ENCODE measurements around the gene NCOA7.

Gene NCOA7

DNA sequence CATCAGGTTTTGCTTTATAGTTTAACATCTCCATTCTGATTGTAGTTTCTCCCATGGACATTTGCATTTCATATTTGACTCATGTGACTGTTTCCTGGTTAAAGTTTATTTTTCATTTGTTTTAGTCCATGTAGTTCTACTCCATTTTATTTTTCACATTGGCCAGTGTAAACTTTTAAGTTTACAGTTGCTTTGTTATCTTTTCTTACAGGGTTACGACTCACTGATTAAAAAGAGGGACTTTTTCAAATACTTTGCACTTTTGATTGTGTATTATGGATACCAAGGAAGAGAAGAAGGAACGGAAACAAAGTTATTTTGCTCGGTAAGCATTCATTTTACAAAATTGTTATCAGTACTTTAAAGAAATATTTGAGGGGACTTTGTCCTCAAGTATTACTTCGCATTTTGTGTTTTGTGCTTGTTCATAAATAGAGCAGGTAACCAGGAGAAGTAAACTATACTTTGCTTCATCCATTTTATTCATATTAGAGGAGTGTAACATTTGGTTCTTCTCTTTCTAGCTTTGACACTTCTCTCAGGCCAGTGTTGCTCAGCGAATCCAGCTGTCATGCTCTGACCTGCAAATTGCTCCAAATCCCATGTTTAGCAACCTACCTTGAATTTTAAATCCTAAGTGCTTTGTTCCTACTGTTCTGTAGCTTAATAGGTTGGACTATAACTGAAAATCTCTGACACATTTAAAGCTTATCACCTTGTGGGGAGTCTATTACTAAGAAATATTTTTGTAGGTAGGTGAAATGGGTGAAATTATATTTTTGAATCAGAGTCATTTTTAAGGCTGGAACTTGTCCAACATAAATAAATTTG is 24.5 kb downstream of the NCOA7 start:
- no peak for DNase-seq

DNA sequence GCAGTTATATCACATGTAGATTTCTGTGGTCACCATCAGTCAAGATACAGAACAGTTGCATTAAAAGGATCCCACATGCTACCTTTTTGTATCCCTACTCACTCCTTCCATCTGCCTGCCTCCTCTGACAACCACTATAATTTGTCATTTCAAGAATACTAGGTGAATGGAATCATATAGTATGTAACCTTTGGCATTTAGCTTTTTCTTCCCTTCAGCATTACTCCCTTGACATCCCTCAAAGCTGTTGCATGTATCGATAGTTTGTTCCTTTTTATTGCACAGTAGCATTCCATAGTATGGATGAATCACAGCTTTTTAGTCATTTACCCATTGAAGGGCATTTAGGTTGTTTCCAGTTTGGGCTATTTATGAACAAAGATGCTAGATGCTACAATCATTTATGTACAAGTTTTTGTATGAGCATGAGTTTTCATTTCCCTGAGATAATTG is 26.1 kb downstream of the NCOA7 start:
- no peak for DNase-seq

DNA sequence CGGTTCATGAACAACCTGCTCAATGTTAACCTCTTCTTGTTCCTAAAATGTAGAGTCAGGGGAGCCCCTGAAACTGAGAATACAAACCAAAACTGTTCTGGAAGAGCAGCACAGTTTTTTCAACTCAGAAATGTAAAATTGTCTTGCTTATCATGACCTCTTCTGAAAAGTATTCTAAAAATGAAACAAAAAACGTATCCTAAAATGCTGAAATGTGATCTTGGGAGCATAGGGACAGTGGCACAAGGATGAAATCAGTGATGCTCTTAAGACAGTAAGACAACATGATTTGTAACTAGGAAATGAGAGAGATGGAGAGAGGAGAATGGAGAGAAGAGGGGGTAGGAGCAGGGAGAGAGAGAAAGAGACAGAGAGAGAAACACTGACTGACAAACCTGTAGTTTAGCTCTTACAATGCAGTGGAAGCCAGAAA is 27.5 kb downstream of the NCOA7 start:
- no peak for DNase-seq

DNA sequence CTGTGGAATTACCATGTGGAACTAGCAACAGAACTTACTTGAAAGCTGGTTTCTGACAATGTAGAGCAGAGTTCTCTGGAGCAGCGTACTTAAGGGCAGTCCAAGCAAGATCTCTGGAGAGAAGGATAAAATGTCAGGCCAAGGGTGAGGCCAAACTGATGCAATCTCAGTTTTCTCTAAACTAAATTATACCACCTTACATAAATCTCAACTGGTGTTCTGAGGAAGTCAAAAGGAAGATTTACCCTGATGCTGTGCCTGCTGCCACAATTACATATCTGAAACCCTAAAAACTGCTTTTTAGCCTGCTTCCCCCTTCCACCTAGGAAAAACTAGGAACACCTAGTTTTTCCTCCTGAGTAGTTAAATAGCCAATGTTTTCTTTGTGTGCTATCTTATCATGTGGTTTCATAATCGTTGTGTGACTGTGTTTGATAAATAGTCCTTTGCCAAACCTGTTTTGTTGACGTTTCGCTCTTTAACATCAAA is 28.1 kb downstream of the NCOA7 start:
- DNase-seq: no peak

DNA sequence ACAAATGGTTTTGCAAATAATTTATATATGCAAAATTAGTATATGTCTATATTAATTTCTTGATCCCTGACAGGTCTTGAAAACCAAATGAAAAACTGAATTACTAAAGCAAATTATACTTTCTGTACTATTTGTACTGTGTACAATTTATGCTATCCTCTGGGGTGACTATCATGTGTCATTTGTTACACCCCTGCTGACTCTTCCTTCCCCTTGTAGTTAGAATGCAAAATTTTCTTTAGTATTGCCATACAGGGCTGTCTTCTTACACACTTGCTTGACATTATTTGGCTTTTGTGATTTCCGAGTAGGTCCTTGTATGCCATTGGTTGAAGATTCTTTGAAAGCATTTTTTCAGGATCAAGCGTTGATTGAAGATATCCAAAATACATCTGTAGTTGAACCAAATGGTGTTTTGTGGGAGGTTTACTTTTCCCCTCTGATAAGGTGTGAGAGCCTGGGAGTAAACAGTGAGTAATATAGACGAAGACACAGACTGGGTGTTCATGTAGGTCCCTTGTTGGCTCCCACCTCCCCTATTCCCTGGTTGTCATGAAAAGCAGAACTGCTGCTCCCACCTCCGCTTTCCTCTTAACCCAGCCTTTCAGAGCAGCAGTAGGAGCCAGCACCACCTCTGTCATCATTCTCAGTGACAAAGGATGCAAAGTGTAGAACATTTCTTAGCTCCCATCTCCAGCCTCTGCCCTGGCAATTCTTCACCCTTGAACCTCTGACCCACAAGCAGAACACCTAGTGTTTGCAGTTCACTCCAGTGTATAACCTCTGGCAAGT is 29.0 kb downstream of the NCOA7 start:
- no peak for DNase-seq

DNA sequence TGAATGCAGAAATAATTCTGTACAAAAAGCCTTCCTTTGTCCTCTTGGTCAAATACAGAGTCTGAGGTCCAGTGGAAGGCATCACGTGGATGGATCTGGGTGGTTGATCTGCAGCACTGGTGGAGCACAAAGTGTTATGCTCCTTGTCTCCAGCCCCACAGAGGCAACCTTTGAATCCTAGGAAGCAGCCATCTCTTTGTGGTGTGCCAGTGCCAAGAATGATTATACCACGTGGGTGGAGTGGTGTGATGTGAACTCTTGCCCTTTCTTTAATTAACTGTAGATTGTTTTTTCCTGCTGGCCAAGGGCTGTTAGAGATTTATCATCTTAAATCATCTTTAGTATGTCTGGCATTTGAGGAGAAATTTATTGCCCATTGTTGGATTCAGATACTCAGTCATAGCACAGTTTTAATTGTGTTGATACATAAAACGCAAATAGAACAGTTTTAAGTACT is 31.1 kb downstream of the NCOA7 start:
- DNase-seq: no peak

DNA sequence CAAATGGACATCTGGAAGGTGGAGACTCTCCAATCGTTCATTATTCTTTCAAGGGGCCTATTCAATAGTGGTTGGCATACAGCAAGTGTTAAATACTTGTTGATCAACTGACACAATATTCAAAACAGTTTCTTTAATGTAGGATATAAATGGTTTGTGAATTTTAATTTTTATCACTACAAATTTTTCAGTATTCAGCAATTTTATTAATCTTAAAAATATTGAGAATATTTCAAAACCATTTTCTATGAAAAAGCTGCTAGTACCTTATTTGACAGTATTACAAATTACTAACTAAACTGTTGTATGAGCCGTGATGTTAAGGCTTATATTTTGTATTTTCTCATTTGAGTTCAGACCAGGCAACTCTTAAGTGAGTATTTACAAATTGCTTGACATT is 32.4 kb downstream of the NCOA7 start:
- no peak for DNase-seq

DNA sequence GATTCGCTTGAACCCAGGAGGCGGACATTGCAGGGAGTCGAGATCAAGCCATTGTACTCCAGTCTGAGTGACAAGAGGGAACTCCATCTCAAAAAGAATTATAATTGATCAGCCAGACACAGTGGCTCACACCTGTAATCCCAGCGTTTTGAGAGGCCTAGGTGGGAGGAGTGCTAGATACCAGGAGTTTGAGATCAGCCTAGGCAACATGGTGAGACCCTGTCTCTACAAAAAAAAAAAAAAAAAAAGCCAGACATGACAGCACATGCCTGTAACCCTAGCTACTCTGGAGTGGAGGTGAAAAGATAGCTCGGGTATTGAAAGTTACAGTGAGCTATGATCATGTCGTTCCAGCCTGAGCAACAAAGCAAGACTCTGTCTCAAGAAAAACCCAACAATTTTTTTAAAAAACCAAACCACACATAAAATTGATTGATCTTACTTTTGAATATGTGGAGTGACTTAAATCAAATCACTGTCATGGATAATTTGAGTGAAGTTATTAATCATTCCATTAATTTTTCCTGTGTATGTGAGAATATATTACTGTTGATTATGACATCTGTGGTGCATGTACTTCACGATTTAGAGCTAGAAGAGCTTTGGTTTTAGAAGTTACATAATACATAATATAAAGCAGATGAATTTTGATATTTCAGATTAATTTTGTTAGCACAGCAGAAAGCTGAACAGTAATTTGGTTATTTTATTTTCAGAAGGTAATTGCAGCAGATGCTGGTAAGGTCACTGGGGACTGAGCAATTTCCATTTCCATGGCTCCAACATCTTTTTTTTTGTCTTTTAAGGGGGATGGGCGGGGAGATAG is 34.4 kb downstream of the NCOA7 start:
- no peak for DNase-seq

DNA sequence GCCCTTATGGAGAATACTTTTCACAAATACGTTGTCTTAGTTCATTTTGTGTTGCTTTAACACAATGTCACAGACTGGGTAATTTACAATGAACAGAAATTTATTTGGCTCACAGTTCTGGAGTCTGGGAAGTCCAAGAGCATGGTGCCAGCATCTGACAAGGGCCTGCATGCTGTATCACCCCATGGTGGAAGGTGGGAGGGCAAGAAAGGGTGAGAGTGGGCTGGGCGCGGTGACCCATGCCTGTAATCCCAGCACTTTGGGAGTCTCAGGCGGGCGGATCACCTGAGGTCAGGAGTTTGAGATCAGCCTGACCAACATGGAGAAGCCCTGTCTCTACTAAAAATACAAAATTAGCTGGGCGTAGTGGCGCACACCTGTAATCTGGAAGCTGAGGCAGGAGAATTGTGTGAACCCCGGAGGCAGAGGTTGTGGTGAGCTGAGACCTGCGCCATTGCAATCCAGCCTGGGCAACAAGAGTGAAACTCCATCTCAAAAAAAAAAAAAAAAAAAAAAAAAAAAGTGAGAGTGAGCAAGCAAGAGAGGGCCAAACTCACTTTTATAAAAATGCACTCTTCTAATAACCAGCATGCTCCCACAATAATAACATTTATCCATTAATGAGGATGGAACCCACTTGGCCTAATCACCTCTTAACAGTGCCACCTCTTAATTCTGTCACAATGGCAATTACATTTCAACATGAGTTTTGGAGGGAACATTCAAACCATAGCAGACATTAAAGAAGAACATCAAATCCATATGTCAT is 36.1 kb downstream of the NCOA7 start:
- DNase-seq: no peak

DNA sequence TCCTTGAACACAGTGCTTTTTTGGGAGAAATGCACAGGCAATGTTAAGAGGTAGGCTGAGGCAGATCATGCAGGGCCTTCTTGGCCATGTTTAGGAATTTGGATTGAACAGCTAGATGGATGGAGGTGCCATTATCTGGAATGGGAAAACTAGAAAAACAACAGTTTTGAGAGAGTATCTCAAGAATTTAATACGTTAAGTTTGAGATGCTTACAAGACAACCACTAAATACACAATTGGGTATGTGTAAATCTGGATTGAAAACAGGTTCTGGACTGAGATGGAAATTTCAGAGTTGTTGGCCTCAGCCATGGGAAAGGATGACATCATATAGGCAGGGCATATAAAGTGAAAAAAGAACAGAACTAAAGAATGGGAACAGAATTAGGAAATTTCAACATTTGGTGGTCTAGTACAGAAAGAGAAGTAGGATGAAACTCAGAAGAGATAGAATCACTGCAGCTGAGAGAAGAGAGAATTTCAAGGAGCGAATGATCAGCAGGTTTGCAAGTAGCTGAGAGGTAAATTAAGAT is 37.1 kb downstream of the NCOA7 start:
- DNase-seq: no peak

DNA sequence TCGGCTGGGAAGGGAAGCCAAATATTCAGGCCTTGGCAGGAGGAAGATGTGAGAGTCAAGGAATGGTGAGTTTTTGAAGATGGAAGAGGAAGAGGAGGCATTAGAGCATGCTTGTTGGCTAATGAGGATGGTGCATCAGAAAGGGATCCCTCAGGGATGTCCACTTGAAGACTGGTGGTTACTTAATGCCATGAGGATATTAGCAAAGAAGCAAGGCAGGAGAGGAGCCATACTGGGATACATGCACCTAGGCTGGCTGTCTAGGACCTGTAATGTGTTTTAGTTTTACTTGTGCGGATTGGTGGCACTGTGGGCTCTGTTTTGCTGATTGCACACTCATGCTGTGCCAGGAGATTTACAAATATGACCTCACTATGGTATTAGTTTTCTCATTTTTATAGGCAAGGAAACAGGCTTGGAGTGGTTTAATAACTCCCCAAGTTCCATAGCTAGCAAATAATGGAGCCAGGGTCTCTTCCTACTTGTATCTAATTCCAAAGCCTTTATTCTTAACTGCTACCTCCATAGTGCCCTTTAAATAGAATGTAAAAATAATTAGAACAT is 37.8 kb downstream of the NCOA7 start:
- DNase-seq: no peak

DNA sequence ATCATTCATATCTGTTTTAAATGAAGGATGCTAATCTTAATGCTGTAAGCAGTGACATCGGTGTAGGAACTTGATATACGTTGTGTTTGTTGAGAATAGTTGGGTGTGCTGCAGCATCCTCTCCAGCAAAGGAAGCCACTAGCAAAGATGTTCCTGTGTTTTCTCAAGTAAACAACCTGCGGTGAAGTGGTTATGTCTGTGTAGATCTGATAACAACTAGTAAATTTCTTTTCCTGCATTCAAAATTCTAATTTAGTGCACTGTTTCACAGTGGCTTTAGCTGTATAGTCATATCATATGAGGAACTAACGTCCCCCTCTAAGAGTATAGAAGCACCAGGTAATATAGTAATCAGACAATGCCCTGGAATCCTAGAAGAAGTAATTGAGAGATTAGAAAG is 38.7 kb downstream of the NCOA7 start:
- DNase-seq: no peak

DNA sequence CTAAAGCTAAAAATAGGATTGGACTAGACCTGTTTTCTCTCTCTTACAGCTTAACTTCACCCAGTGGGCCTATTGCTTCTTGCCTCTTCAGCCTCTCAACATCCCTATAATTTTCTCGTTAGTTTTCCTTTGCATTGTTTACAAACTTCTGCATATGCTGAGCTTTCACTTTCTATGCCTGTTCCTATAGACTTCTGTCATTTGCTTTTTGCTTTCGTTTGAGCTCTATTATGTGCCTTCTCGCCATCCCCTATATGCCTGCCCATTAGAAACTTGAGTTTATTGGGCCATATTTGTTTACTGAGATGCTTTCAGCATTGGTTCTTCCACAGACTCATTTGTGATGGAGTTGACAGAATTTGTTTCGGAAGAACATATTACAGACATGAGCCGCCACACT is 40.9 kb downstream of the NCOA7 start:
- DNase-seq: no peak

DNA sequence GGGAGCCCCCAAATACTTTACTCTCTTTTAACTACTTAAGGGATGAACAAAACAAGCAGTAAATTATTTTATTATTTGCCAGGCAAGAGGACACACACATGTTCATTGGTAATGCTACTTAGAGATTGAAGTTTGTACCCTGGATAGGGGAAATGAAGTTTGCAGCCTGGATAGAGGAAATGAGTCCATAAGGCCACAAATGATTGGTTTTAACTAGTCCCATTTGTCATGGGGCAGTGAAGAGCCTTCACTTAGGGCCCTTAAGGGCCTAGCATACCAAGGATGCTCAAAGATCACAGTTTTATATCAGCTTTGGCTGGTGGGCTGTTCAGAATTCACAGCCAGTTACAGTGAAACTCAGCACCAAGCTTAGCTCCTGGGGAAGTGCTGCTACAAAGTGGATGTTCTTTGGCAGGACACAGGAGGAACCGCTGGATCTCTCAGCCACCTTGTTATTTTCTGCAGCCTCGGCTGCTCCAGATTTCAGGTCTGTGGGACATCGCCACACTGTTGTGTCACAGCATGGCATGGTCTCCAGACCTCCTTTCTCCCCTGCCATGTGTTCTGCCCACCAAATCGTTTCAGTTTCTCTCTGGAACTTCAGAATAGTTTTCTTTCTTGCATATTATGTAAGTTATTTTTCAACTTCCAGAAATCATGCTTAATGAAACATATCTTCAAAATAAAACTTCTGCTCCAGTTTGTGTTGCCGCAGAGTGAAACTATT is 41.8 kb downstream of the NCOA7 start:
- no peak for DNase-seq

DNA sequence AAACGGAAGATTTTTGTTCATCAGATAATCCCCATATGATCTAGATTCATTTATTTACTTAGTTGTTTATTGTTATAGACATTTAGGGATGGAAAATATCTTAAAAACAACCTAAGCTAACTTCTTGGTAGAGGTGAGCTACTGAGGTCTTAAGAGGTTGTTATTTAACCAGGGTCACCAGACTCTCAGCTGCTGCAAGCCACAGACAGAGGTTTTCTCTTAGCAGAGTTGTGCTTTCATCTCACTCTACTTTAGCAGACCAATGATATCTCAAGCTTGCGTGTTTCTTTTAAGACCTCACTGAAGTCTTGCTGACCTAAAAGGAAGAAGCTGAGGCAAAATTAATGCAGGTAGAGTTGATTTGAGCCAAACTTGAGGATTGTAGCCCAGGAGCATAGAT is 43.6 kb downstream of the NCOA7 start:
- no peak for DNase-seq

DNA sequence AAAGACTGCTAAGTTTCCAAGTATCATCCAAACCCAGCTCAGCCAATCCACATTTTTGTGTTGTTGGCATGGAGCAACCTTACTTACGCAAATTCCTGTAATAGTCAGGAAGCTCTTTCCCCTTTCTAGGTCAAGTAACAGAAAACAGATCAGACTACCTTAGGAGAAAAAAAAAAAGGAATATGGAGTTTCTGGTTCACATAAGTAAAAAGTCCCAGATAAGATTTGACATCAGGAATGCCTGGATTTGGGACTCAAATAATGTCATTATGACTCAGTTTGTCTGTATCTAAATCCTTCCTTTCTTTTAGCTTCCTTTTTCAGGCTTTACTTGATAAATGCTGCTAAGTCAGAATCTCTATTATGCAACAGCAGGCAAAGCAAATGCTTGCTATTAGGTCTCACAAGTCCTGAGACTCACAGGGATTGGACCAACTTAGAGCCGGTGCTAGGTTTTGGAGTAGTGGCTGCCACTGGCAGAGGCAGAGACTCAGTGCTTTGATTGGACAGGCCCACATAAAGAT is 44.5 kb downstream of the NCOA7 start:
- DNase-seq: no peak

DNA sequence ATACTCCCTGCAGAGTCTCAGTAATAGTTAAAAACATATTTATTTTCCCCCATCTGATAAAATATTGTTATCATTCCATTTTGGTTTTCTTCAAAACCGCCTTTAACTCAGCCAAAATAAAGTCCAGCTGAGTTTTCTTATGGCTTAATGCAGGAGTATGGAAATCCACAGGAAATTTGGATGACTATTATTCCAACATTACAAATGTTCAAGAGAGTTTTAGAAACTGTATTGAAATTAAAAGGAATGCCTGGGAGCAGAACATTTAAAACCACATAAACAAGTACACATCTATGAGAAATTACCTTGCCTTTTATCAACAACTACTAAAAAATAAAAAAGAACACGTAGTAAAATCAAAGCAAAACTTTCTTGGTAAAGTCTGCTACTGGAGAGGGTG is 45.7 kb downstream of the NCOA7 start:
- no peak for DNase-seq

DNA sequence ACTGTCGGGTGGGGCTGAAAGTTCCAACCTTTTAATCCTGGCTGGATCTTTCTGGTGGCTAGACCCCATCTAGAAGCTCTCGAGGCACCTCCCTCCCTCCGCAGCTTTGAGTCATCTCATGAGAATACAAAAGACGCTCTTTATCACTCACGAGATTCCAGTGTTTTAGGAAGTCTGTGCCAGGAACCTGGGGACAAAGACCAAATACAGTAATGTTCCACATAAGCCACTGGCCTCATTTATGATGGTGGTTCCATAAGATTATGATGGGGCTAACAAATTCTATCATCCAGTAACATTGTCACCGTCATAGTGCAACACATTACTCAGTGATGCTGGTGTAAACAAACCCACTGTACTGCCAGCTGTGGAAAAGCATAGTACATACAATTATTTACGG is 48.7 kb downstream of the NCOA7 start:
- DNase-seq: no peak

DNA sequence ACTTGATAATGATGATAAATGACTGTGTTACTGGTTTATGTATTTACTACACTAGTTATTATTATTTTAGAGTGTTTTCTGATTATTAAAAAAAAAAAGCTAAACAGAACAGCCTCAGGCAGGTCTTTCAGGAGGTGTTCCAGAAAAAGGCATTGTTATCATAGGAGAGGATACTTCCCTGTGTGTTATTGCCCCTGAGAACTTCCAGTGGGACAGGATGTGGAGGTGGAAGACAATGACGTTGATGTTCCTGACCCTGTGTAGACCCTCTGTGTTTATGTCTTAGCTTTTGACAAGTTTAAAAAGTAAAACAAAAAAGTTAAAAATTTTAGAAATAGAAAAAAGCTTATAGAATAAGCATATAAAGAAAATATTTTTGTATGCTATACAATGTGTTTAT is 49.1 kb downstream of the NCOA7 start:
- no peak for DNase-seq

DNA sequence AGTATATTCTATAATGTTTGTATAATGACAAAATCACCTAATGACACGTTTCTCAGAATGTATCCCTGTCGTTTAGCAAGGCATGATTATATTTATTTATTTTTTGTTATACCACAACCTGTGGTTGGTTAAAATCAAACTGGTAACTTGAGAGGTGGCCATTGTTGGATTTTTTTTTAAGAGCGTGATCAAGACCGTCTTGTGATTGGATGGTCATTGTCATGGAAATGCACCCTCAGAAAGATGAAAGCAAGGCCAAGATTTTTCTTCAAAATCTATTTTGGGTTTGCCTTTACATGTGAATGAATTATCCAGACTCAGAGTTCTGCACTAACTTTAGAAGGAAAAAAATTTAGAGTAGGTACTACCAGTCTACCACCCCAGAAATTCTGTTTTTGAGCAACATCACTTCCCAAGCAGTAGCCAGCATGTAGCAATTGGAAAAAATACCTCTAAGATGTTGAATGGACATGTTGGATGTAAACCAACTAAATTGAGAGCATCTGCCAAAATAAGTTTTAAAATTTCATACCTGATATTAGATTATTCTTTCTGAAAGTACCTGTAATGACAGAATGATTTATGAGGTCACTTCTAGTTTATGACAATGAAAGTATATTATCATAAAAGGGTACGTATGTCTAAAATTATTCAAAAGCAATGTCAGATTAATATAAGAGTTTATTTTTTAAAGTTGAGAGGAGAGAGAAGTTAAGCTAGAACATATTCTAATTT is 50.8 kb downstream of the NCOA7 start:
- no peak for DNase-seq
